GM06990 (cell line): ENCODE data around the gene GCC1.

Experiments
- DNase-seq: peaks from one replicate; pipeline ENCODE4 v3.0.0-alpha.2; 2011; ENCODE audit not compliant: insufficient read length; ENCODE audit errors: extremely low read depth
- H3K27me3 ChIP-seq: replicated peaks from 2 replicates; pipeline ENCODE4 v1.6.0; 2011; ENCODE audit warnings: low read length; ENCODE audit not compliant: control insufficient read depth, insufficient read depth
- H3K36me3 ChIP-seq: 2 replicates; pipeline ENCODE4 v1.5.1; 2011; ENCODE audit warnings: low read length; ENCODE audit not compliant: control insufficient read depth, insufficient read depth
- H3K4me3 ChIP-seq: replicated peaks from 2 replicates; pipeline ENCODE4 v1.5.1; 2011; ENCODE audit warnings: low read depth, mild to moderate bottlenecking, control low read depth, low read length
- CTCF ChIP-seq: IDR thresholded peaks from 2 replicates; pipeline ENCODE4 v1.5.1; 2011; ENCODE audit warnings: low read length, control low read depth, mild to moderate bottlenecking, inconsistent platforms; ENCODE audit not compliant: insufficient read depth, poor library complexity, severe bottlenecking

The GCC1 gene

GRCh38 chr7:127594490-127594889, 9.1 kb upstream of the GCC1 start:
- H3K27me3 ChIP-seq, result no peaks in the 10 kb centered on the region
- DNase-seq, result no peak
- H3K4me3 ChIP-seq, result no peak overlapping the region
- TF ChIP-seq CTCF, result no peak
- peaks cover 6% of the 10 kb centered on the region for H3K36me3 ChIP-seq

GRCh38 chr7:127592550-127592949, 7.2 kb upstream of the GCC1 start:
- no peak for TF ChIP-seq CTCF
- Histone ChIP-seq H3K27me3 (no peaks in the 10 kb centered on the region), H3K36me3 (peaks cover 6% of the 10 kb centered on the region), H3K4me3 (no peak overlapping the region)
- DNase-seq, result no peak

- Histone ChIP-seq H3K4me3 (no peak overlapping the region), H3K27me3 (no peaks in the 10 kb centered on the region), H3K36me3 (peaks cover 6% of the 10 kb centered on the region)
- no peak for TF ChIP-seq CTCF
- no peak for DNase-seq
Measured at GRCh38 chr7:127591591-127591990, 6.2 kb upstream of the GCC1 start.

- Histone ChIP-seq H3K36me3 (peaks cover 6% of the 10 kb centered on the region), H3K4me3 (no peak overlapping the region), H3K27me3 (no peaks in the 10 kb centered on the region)
- DNase-seq, result no peak
- no peak for TF ChIP-seq CTCF
Measured at GRCh38 chr7:127591189-127591588, 5.8 kb upstream of the GCC1 start.

GRCh38 chr7:127589896-127590295, 4.5 kb upstream of the GCC1 start:
- H3K4me3 ChIP-seq, result no peak overlapping the region
- H3K36me3 ChIP-seq, result peaks cover 6% of the 10 kb centered on the region
- no peak for DNase-seq
- no peaks in the 10 kb centered on the region for H3K27me3 ChIP-seq
- no peak for TF ChIP-seq CTCF
